ENCODE results near the gene WSB2. TPM values are rescaled to one million over a fixed set of nuclear protein-coding genes. Genes with fewer than 3 reads are reported as not detected.

The WSB2 gene
- total and polyA plus RNA-seq, 2 of the 8 experiments (the other 6 are each of a cell fraction or from before 2014, with no cell fraction given) = 47.5 to 58.2 TPM

GRCh38 chr12:118011377-118011776, 49.6 kb downstream of the WSB2 start:
- no peak overlapping the region for H3K4ac ChIP-seq (replicated peaks; ENCODE audit: insufficient read length, low read depth, low read length)
- no peak overlapping the region for H2BK20ac ChIP-seq (ENCODE audit: low read length)
- H3K27ac ChIP-seq (ENCODE audit: low read depth, low read length) = no peak overlapping the region
- no peak overlapping the region for H2BK12ac ChIP-seq (ENCODE audit: low read depth, low read length)
- DNase-seq (ENCODE audit: low read depth in 1 of 2, low spot score in 2 of 2) (no peak), FAIRE-seq (no peak)
- no peaks in the 10 kb centered on the region for H4K20me1 ChIP-seq (replicated peaks in 1 of 2; ENCODE audit: control insufficient read depth in 1 of 2, insufficient read depth in 2 of 2, low read length in 2 of 2)
- no peaks in the 10 kb centered on the region for H3K9me3 ChIP-seq (ENCODE audit: insufficient read depth in 2 of 2, low read depth in 1 of 2, low read length in 1 of 2)
- no peak overlapping the region for H3K4me2 ChIP-seq (ENCODE audit: insufficient read depth in 1 of 2, low read depth in 2 of 2, low read length in 2 of 2)
- H2BK5ac ChIP-seq (ENCODE audit: low read depth, low read length) = no peak overlapping the region
- no peak overlapping the region for H4K5ac ChIP-seq (ENCODE audit: insufficient read length, low read depth, low read length)
- H2BK15ac ChIP-seq (ENCODE audit: low read length) = no peak overlapping the region
- ChIA-PET POLR2A (ENCODE audit: partially characterized antibody) (no interaction called here), CTCF (ENCODE audit: partially characterized antibody) (interaction anchor here (0.6 to 1.6 kb wide), 2 partner anchors 154 to 1235 kb away, joined by 3 read pairs; no protein-coding TSS in a partner anchor)
- no peak overlapping the region for H4K91ac ChIP-seq (replicated peaks; ENCODE audit: insufficient read length, low read length)
- no peak overlapping the region for H3K56ac ChIP-seq (replicated peaks; ENCODE audit: insufficient read length, low read depth, low read length)
- H3K18ac ChIP-seq (ENCODE audit: extremely low read depth, low read length) = no peak overlapping the region
- H3K9ac ChIP-seq (replicated peaks in 1 of 4; ENCODE audit: extremely low read depth in 1 of 4, low read depth in 3 of 4, low read length in 3 of 4) = no peak overlapping the region
- H2BK120ac ChIP-seq (replicated peaks; ENCODE audit: low read depth, low read length) = no peak overlapping the region
- H3K79me1 ChIP-seq (ENCODE audit: low read depth, low read length) = no peaks in the 10 kb centered on the region
- no peak overlapping the region for H2AFZ ChIP-seq (ENCODE audit: low read length)
- H3K14ac ChIP-seq (ENCODE audit: insufficient read length) = no peak overlapping the region
- no peak overlapping the region for H2AK5ac ChIP-seq (ENCODE audit: low read depth, low read length)
- H4K8ac ChIP-seq (ENCODE audit: extremely low read depth, insufficient read depth, low read length) = no peak overlapping the region
- no peaks in the 10 kb centered on the region for H3K4me1 ChIP-seq (replicated peaks in 1 of 4; ENCODE audit: control insufficient read depth in 3 of 4, insufficient read depth in 4 of 4, low read length in 3 of 4)
- H3K23ac ChIP-seq (ENCODE audit: insufficient read length) = no peak overlapping the region
- no peaks in the 10 kb centered on the region for H3K36me3 ChIP-seq (ENCODE audit: control insufficient read depth in 2 of 4, insufficient read depth in 4 of 4, low read length in 3 of 4)
- no peak overlapping the region for H3K4me3 ChIP-seq (ENCODE audit: extremely low read depth in 1 of 4, insufficient read depth in 2 of 4, low read depth in 3 of 4, low read length in 4 of 4)
- 97% methylated on average over 3 of the region's 3 CpGs; no CpG with 5 or more reads in 1 of the 2 experiments for WGBS, 2 experiments (ENCODE audit: extremely low coverage in 1 of 2, insufficient coverage in 1 of 2, insufficient read length in 1 of 2, insufficient replicate concordance in 2 of 2, low coverage in 1 of 2, low lambda C conversion rate in 2 of 2, missing lambda C conversion rate in 1 of 2)
- H3K79me2 ChIP-seq (ENCODE audit: control insufficient read depth in 1 of 2, insufficient read depth in 2 of 2, low read length in 2 of 2) = no peaks in the 10 kb centered on the region
- H3K27me3 ChIP-seq (replicated peaks in 1 of 4; ENCODE audit: control insufficient read depth in 3 of 4, extremely low read depth in 1 of 4, insufficient read depth in 3 of 4, low read length in 3 of 4) = no peaks in the 10 kb centered on the region
- no peaks in the 10 kb centered on the region for H3K23me2 ChIP-seq (ENCODE audit: low read depth, low read length)
- TF ChIP-seq KDM4A (IDR thresholded peaks at IDR 0.05; ENCODE audit: low read depth, low read length, severe bottlenecking) (no peak), POU5F1 (IDR thresholded peaks at IDR 0.05; ENCODE audit: low read depth, low read length) (no peak)
